GM12801 (cell line): ENCODE measurements around the gene LRRC17.

Source experiments
- TF ChIP-seq, protein P1 (sequence below): IDR thresholded peaks from one replicate; pipeline ENCODE4 v1.5.1; 2011; ENCODE audit warnings: control low read depth; ENCODE audit not compliant: insufficient read length; ENCODE audit errors: extremely low read depth

The LRRC17 gene

DNA sequence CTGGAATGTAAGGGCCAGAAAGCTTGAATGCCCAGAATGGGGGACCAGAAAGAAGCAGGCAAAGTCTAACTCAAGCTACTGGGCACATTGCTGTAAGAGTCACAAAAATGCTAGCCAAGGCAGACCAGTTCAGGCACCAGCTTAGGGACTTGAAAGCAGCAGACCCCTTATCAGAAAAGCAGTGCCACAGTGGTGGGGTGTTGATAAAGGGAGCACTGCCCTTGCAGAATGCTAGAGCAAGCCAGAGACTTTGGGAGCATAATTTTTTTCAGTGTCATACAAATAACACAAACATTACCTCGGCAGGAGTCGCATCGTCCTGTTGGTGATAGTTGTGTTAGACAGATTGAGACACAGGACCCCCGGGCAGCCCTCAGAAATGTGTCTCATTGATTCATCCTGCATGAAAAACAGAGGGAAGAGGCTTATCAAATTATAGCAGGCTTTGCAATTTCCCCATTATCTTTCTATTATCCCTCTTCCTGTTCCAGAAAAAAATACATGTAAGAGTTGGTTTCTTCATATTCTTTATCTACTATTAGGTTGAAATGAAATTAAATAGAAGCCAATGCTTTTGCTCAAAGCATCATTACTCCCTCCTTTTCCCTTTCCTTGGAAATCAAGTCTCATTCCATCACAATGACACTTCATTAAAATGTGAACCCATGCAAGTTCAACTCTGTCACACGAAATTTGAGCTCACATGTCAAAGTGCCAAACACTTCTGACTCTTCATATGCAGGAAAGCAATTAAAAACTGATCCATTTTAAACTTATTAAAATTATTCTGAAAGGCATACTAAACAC lies 13.4 kb downstream of the LRRC17 start:
- TF ChIP-seq, protein P1, sequence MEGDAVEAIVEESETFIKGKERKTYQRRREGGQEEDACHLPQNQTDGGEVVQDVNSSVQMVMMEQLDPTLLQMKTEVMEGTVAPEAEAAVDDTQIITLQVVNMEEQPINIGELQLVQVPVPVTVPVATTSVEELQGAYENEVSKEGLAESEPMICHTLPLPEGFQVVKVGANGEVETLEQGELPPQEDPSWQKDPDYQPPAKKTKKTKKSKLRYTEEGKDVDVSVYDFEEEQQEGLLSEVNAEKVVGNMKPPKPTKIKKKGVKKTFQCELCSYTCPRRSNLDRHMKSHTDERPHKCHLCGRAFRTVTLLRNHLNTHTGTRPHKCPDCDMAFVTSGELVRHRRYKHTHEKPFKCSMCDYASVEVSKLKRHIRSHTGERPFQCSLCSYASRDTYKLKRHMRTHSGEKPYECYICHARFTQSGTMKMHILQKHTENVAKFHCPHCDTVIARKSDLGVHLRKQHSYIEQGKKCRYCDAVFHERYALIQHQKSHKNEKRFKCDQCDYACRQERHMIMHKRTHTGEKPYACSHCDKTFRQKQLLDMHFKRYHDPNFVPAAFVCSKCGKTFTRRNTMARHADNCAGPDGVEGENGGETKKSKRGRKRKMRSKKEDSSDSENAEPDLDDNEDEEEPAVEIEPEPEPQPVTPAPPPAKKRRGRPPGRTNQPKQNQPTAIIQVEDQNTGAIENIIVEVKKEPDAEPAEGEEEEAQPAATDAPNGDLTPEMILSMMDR: no peak

- TF ChIP-seq, protein P1: no peak
Measured at GRCh38 chr7:102926783-102927140, 14.0 kb downstream of the LRRC17 start.

DNA sequence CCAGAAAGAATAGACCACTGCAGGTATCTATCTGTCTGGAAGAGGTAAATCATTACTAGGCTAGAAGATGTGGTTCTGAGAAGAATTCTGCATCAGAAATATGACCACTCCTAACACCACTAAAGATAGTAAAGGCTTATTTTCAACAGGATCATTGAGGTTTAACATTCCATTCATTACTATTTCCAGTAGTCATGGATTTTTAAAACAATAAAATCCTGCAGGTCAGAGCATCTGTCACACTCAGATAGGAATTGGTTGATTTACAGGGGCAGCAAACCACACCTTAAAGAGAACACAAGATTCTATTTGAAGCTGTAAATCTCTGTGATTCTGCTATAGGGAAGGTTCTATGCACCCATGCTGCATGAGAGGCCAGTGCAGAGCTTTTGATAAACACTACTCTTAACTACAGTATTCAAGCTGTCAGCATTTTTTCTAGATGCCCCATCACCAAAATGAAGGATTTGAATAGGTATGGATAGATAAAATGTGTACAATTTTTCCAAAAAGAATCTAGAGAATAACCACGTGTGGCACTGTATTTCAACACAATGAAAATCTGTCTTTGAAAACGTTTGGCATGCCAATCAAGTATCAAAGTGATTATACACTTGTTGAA lies 14.6 kb downstream of the LRRC17 start:
- TF ChIP-seq, protein P1: no peak

DNA sequence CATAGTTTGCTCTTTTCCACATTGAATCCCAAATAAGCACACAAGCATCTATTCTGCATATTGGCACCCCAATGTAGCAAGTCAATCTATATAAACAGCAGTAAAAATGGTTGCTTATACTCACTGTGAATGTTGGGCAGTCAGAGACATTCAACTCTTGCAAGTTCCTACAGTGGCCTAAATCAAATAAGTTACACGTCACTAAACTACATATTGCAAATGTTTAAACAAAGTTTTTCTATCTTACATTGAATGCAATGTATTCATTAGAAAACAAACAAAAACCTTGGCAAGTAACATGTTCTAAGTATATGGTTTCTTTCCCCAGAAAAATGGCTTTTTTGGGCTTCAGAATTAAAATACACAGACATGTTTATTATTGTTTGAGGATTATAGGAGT lies 19.0 kb downstream of the LRRC17 start:
- TF ChIP-seq, protein P1: no peak

- TF ChIP-seq, protein P1: no peak
Measured at GRCh38 chr7:102933763-102934162, 21.0 kb downstream of the LRRC17 start.

DNA sequence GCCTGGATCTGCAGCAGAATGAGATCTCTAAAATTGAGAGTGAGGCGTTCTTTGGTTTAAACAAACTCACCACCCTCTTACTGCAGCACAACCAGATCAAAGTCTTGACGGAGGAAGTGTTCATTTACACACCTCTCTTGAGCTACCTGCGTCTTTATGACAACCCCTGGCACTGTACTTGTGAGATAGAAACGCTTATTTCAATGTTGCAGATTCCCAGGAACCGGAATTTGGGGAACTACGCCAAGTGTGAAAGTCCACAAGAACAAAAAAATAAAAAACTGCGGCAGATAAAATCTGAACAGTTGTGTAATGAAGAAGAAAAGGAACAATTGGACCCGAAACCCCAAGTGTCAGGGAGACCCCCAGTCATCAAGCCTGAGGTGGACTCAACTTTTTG lies 21.4 kb downstream of the LRRC17 start:
- TF ChIP-seq, protein P1: no peak

DNA sequence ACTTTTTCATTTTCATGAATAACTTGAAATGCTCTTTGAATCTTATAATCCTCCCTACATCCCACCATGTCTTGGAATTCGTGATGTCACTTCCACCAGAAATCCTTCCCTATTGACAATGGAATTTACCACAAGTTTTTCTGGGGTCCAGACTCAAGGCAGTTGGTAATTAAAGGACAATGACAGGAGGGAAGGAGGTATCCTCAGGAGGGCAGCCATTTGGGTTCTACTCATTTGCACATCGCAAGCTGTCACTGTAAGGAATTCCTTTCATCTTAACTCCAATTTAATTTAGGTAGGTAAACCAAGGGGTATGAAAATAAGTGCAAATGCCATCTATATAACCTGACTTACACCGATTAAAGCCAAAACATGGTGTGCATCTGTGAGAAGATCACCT lies 21.9 kb downstream of the LRRC17 start:
- TF ChIP-seq, protein P1: no peak
